Loucy (cell line): Measurements from ENCODE around the gene NCMAP.
"Not testable (repeated sequence)": the region's sequence is repeated elsewhere in the genome, so short reads cannot be mapped to it uniquely, and the experiment has no call there.

ENCODE experiments used
- H2AFZ ChIP-seq: fragments of 200-600 bp; sonication (generic); 2 replicates; pipeline ENCODE4 v1.6.0; 2016; ENCODE audit warnings: antibody characterized with exemption, mild to moderate bottlenecking, low read length, moderate library complexity
- H3F3A ChIP-seq: fragments of 200-600 bp; 2 replicates; pipeline ENCODE4 v1.6.0; 2016; ENCODE audit warnings: antibody characterized with exemption, low read depth, mild to moderate bottlenecking
- H3K27me3 ChIP-seq: fragments of 200-600 bp; sonication (generic); 2 replicates; pipeline ENCODE4 v1.6.1; 2014; ENCODE audit warnings: low read length, mild to moderate bottlenecking; ENCODE audit not compliant: insufficient read depth, poor library complexity, severe bottlenecking
- H3K36me3 ChIP-seq: fragments of 200-600 bp; sonication (generic); 2 replicates; pipeline ENCODE4 v1.6.1; 2016; ENCODE audit warnings: low read length; ENCODE audit not compliant: insufficient read depth
- H3K4me1 ChIP-seq: fragments of 200-600 bp; sonication (generic); 2 replicates; pipeline ENCODE4 v1.5.1; 2014; ENCODE audit warnings: low read length, mild to moderate bottlenecking; ENCODE audit not compliant: insufficient read depth, poor library complexity, severe bottlenecking
- H3K4me2 ChIP-seq: fragments of 200-600 bp; sonication (generic); 2 replicates; pipeline ENCODE4 v1.6.0; 2014; ENCODE audit warnings: antibody characterized with exemption, low read length, low read depth, mild to moderate bottlenecking; ENCODE audit not compliant: poor library complexity, severe bottlenecking
- H3K4me3 ChIP-seq: fragments of 200-600 bp; sonication (generic); 2 replicates; pipeline ENCODE4 v1.5.1; 2014; ENCODE audit warnings: low read length, mild to moderate bottlenecking, mixed read lengths; ENCODE audit not compliant: poor library complexity, severe bottlenecking
- H3K79me2 ChIP-seq: fragments of 200-600 bp; sonication (generic); 2 replicates; pipeline ENCODE4 v1.6.1; 2014; ENCODE audit warnings: low read length; ENCODE audit not compliant: insufficient read depth
- H3K9ac ChIP-seq: fragments of 200-600 bp; sonication (generic); 2 replicates; pipeline ENCODE4 v1.6.0; 2014; ENCODE audit warnings: mild to moderate bottlenecking, low read depth, low read length, moderate library complexity; ENCODE audit not compliant: poor library complexity, severe bottlenecking
- H3K9me2 ChIP-seq: fragments of 200-600 bp; sonication (generic); replicated peaks from 2 replicates; pipeline ENCODE4 v1.6.1; 2016; ENCODE audit warnings: low read depth, low read length, mixed read lengths
- H3K9me3 ChIP-seq: fragments of 200-600 bp; sonication (generic); 2 replicates; pipeline ENCODE4 v1.6.1; 2014; ENCODE audit warnings: mild to moderate bottlenecking, antibody characterized with exemption, low read length, low read depth; ENCODE audit not compliant: insufficient read depth
- H4K20me1 ChIP-seq: fragments of 200-600 bp; sonication (generic); 2 replicates; pipeline ENCODE4 v1.6.0; 2014; ENCODE audit warnings: antibody characterized with exemption, low read length, mild to moderate bottlenecking; ENCODE audit not compliant: insufficient read depth, poor library complexity, severe bottlenecking
- CTCF ChIP-seq: fragments of 200-600 bp; sonication (generic); conservative IDR thresholded peaks from 2 replicates; pipeline ENCODE4 v1.5.1; 2014; ENCODE audit warnings: mild to moderate bottlenecking, antibody characterized with exemption, low read length
- EZH2phosphoT487 ChIP-seq: fragments of 200-600 bp; IDR thresholded peaks from 2 replicates; pipeline ENCODE4 v1.6.1; 2018; ENCODE audit warnings: antibody characterized with exemption, mild to moderate bottlenecking, moderate library complexity, borderline replicate concordance

NCMAP gene

GRCh38 chr1:24516506-24516905 lies 39.4 kb upstream of the NCMAP start:
- no peaks in the 10 kb centered on the region for H3K9me3 ChIP-seq
- no peaks in the 10 kb centered on the region for H3K4me1 ChIP-seq
- peaks cover 27% of the 10 kb centered on the region for H3K79me2 ChIP-seq
- no peak for TF ChIP-seq CTCF
- TF ChIP-seq EZH2phosphoT487: no peak
- no peak overlapping the region for H3K9ac ChIP-seq
- no peaks in the 10 kb centered on the region for H3F3A ChIP-seq
- H3K9me2 ChIP-seq: no peaks in the 10 kb centered on the region
- no peak overlapping the region for H3K4me2 ChIP-seq
- no peak overlapping the region for H2AFZ ChIP-seq
- no peaks in the 10 kb centered on the region for H3K27me3 ChIP-seq
- no peak overlapping the region for H3K4me3 ChIP-seq
- H3K36me3 ChIP-seq: peaks cover 8% of the 10 kb centered on the region; the same call in 1 of the 2 replicates
- H4K20me1 ChIP-seq: no peaks in the 10 kb centered on the region

- Histone ChIP-seq H3K4me3 (no peak overlapping the region), H2AFZ (no peak overlapping the region), H3K9ac (no peak overlapping the region), H3K4me2 (no peak overlapping the region), H3K4me1 (no peaks in the 10 kb centered on the region), H3K27me3 (no peaks in the 10 kb centered on the region), H3F3A (no peaks in the 10 kb centered on the region), H3K79me2 (peaks cover 16% of the 10 kb centered on the region), H3K9me3 (no peaks in the 10 kb centered on the region), H3K36me3 (peaks cover 8% of the 10 kb centered on the region; the same call in 1 of the 2 replicates), H4K20me1 (no peaks in the 10 kb centered on the region), H3K9me2 (no peaks in the 10 kb centered on the region)
- TF ChIP-seq CTCF (no peak), EZH2phosphoT487 (no peak)
Measured at GRCh38 chr1:24517898-24518297, 38.0 kb upstream of the NCMAP start.

- H4K20me1 ChIP-seq, H3K9me2 ChIP-seq, H3F3A ChIP-seq, H3K4me1 ChIP-seq, H3K36me3 ChIP-seq, H3K4me2 ChIP-seq, H3K27me3 ChIP-seq, H3K9me3 ChIP-seq, H2AFZ ChIP-seq, H3K4me3 ChIP-seq, H3K9ac ChIP-seq: not testable (repeated sequence)
- peaks cover 14% of the 10 kb centered on the region for H3K79me2 ChIP-seq
Measured at GRCh38 chr1:24520282-24520681, 35.6 kb upstream of the NCMAP start.

- Histone ChIP-seq H3K36me3 (no peaks in the 10 kb centered on the region; the same call in 1 of the 2 replicates), H3K4me1 (no peaks in the 10 kb centered on the region), H3K4me2 (no peak overlapping the region), H3K4me3 (no peak overlapping the region), H4K20me1 (no peaks in the 10 kb centered on the region), H3K79me2 (peaks cover 18% of the 10 kb centered on the region; the same call in 1 of the 2 replicates), H3K9me2 (no peaks in the 10 kb centered on the region), H3K9ac (no peak overlapping the region), H3F3A (no peaks in the 10 kb centered on the region), H3K27me3 (no peaks in the 10 kb centered on the region), H3K9me3 (no peaks in the 10 kb centered on the region), H2AFZ (no peak overlapping the region)
- TF ChIP-seq EZH2phosphoT487: no peak
Measured at GRCh38 chr1:24525606-24526005, 30.3 kb upstream of the NCMAP start.
